Endometrium (tissue), 2 donors: ENCODE data around the gene KAT2A.

ENCODE experiments used
- FAIRE-seq: peaks from 2 replicates; lab custom pipeline; 2012; peaks lifted over from hg19 to GRCh38; lab: Jason Lieb, UNC
- donor health status: control.
- donor health status: control.

The KAT2A gene

DNA sequence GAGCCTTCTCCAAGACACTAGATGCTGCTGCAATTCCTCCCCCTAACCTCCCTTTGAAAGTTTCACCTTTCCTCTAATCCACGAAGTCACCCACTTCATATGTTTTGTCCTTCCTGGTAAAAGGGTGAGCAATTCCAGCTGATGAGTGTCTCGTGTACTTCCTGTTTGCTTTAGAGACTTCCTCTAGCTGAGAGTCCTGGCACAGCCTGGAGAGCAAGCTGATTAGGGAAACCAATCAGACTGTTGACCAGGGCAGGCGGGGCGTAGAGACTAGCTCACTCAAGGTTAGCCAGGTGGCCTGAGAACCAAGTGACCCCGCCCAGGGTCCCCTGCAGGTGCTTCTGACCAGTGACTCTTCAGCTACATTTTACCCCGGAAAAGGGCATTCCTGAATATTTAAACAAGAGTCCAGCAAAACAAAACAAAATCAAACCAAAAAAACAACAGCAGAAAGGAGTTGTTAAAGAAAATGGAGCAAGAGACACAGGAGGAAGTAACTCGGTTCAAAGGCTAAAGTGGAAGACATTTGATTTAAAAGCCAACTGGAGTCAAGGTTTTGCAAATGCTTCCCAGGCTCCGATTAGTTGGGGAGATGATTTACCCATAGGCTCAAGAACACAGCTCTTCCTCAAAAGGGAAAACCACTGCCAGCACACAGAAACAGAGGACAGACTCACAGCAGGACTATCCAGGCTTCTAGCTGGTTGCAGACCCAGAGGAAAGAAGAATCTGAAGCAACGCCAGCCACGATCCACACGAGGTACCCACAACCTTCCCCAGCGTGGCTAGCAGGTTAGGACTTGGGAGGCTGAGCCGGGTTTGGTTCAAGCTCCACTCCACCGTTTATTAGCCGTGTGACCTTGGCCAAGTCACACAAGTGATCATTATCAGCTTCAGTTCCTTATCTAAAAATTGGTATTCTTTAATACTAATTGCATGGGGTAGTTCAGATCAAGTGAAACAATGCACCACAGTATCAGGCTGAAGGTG lies 14.8 kb upstream of the KAT2A start:
- FAIRE-seq, result no peak

DNA sequence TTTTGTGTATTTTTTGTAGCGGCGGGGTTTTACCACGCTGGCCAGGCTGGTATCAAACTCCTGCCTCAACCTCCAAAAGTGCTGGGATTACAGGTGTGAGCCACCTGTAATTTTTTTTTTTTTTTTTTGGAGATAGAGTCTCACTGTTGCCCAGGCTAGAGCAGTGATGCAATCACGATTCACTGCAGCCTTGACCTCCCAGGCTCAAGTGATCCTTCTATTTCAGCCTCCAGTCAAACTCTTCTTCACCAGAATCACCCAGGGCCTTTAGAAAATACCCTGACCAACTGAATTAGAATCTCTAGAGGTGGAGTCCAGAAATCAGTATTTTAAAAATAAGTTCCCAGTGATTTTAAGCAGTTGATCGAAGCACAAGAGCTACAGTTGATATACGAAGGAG lies 14.0 kb upstream of the KAT2A start:
- no peak for FAIRE-seq

DNA sequence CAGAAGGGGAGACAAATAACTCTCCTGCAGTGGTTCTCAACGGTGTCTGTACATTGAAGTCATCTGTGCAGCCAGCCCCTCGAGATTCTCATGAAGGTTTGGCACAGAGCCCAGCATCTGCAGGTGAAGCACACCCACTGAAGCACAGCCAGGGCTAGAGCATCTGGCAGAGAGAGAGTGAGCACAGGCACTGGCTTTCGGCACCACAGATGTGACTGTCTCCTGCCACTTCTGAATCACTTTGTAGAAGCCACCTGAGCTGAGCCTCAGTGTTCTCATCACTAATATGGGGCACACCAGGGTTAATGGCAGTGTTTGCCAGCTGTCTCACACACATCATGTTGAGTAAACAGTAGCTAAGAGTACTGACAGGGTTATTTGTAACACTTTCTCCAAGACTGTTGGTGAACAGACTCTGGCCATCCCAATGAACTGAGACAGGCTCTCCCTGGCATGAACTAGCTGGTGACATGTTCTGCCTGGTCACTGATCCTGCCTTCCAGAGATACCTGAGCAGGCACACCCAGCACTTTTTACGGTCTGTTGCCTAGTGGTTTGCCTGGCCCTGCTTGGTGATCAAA lies 12.4 kb upstream of the KAT2A start:
- FAIRE-seq, result no peak

- no peak for FAIRE-seq
Observed at GRCh38 chr17:42132941-42133340, 11.8 kb upstream of the KAT2A start.

GRCh38 chr17:42131981-42132432 lies 10.8 kb upstream of the KAT2A start:
- no peak for FAIRE-seq

DNA sequence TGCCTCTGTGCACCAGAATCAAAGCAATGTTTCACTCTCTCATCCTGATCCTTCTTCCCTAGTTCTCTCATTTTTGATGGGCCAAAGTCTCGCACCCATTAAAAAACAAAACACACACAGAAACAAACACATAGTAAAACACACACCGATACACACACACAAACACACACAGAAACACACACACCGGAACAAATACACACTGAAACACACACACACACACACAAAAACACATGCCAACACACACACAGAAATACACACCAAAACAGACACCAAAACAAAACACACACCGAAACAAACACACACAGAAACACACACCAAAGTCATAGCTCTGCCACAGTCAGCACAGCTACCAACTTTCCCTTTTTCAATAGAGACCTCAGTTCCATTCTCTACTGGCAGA lies 10.1 kb upstream of the KAT2A start:
- FAIRE-seq, result no peak

DNA sequence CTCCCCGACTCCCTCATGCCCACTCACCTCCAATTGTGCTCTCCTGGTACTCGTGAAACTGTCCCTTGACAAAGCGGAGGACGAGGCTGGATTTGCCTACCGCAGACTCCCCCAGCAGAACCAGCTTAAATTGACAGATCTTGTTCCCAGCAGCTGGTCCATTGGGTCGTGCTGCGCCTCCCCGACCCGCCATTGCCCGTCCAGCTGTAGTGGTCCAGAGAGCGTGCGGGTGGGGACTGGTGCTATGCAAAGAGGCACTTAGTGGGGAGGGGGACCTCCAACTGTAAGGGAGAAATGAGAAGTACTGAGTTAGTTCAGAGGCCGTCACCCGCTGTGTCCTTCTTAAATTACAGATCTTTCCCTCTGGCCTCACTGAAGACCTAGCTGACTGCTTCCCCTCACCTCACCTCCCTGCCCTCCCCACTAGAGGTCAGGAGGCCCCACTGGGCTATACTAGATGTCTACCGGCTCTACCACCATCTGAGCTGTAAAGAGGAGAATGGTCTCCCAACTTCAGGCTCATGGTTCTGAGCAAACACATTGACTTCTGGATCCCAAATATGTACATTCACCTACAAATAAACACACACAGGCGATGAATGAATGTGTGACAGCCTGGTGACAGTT lies 9.3 kb upstream of the KAT2A start:
- FAIRE-seq, result no peak

- FAIRE-seq, result no peak
Observed at GRCh38 chr17:42129109-42129837, 8.1 kb upstream of the KAT2A start.

DNA sequence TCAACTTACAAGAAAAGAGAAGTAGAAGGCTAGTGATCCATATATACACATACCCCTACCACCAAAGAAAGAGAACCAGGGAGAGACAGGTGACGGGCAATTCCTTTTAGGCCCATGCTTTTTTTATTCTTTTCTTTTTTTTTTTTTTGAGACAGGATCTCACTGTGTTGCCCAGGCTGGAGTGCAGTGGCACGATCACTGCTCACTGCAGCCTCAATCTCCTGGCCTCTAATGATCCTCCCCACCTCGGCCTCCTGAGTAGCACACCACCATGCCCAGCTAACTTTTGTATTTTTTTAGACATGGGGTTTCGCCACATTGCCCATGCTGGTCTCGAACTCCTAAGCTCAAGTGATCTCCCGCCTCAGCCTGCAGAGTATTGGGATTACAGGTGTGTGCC lies 6.2 kb upstream of the KAT2A start:
- no peak for FAIRE-seq

GRCh38 chr17:42126836-42127235 lies 5.7 kb upstream of the KAT2A start:
- no peak for FAIRE-seq

GRCh38 chr17:42125565-42125964 lies 4.4 kb upstream of the KAT2A start:
- no peak for FAIRE-seq

DNA sequence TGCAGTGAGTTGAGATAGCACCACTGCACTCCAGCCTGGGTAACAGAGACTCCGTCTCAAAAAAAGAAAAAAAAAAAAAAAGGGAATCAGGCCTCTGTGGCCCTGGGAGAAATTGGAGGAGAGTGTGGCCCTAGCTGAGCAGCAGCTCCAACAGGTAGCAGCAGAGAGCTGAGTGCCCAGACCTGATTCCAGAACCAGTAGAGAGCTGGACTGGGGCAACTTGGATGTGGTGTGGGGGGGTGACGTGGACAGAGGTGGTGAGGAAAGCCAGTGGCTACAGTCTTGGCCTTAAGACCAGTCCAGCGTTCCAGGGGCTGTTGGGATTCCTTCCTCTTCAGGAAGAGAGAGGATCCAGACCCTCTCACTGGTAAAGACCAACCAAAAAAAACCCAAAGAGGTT lies 3.1 kb upstream of the KAT2A start:
- no peak for FAIRE-seq

- no peak for FAIRE-seq
Observed at GRCh38 chr17:42122371-42123303, 1.5 kb upstream of the KAT2A start, which contains the start of gene HSPB9. Gene HSPB9 (plus strand): TSS chr17:42122804. CDS start chr17:42122851, 47 bp downstream.

- FAIRE-seq, result no peak
Observed at GRCh38 chr17:42120161-42120769, 902 bp downstream of the KAT2A start.

DNA sequence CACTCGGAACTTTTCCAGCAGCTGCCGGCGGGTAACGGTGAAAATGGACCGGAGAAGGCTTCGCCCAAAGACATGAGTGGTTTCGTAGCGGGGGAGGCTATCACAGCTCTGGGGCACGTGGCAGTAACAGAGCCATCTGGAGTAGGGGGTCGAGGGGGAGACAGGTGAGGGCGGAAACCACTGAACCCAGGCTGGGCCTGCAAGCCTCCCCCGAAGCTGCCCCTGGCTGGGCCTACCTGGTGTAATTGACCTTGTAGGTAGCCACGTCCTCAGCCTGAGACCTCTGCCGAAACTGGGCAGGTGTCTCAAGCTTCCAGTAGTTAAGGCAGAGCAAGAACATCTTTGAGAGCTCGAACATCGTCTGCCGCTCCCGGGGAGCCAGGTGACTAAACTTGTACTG lies 1.9 kb downstream of the KAT2A start:
- FAIRE-seq, result no peak

GRCh38 chr17:42118545-42118944 lies 2.6 kb downstream of the KAT2A start:
- FAIRE-seq, result no peak

DNA sequence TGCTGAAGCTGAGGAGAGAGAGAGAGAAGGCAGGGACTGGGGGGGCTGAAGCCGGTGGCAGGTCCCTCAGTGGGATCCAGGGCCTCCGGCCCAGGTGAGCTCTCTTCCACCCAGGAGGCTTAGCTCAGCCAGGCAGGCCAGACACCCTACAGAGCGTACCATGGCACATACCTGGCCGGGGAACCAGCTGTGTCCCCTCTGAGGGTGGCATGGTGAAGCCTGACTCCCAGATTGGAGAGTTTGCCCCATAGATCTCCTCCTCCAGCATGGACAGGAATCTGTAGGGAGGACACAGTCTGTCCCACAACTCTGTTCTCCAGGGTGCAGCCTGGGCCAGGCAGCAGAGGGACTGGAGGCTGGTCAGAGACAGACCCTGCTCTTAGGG lies 3.0 kb downstream of the KAT2A start:
- no peak for FAIRE-seq

DNA sequence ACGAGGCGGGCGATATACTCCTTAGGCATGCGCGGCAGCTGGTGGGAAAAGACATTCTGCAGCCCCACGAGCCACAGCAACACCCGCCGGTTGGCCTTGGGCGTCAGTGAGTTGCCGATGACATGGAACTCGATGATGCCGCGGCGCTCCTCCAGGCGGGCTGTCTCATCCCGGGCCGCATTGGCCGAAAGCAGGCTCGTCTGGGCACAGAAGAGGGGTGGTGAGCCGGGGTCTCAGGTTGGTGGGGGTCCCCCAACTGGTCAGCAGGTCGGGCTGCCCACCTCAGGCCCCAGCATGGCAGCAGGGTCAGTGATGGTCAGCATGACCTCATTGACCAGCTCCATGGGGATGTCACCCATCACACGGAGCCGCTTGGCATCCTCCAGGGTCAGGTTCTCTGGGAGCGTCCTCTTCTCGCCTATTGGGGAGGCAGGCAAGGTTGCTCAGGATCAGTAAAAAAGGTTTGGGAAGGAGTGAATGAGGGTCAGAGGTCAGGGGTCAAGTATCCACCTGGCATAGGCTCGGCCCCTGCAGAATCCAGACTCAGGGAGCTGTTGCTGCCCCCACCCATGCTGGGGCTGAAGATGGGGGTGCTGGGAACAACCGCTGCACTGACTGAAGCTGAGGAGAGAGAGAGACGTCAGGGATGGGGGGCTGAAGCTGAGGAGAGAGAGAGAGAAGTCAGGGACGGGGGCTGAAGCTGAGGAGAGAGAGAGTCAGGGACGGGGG lies 3.6 kb downstream of the KAT2A start:
- no peak for FAIRE-seq

- peak; percentile 91 for FAIRE-seq
Observed at GRCh38 chr17:42116705-42117396, 4.3 kb downstream of the KAT2A start.
